NB4 (cell line): ENCODE results near the gene ACSS3.

Experiments
- MYC ChIP-seq: IDR thresholded peaks from 2 replicates; pipeline ENCODE4 v1.6.1; 2011; ENCODE audit warnings: low read depth, low read length
- POLR2A ChIP-seq: IDR thresholded peaks from 2 replicates; pipeline ENCODE4 v1.6.1; 2011; ENCODE audit warnings: mild to moderate bottlenecking; ENCODE audit not compliant: insufficient read length; ENCODE audit errors: extremely low read depth
- TF ChIP-seq, protein P1 (sequence below): IDR thresholded peaks from one replicate; pipeline ENCODE4 v1.5.1; 2012; ENCODE audit warnings: low read depth, low read length
- TF ChIP-seq, protein P2 (sequence below): IDR thresholded peaks from 2 replicates; pipeline ENCODE4 v1.6.1; 2011; ENCODE audit warnings: low read depth, low read length

DNA sequence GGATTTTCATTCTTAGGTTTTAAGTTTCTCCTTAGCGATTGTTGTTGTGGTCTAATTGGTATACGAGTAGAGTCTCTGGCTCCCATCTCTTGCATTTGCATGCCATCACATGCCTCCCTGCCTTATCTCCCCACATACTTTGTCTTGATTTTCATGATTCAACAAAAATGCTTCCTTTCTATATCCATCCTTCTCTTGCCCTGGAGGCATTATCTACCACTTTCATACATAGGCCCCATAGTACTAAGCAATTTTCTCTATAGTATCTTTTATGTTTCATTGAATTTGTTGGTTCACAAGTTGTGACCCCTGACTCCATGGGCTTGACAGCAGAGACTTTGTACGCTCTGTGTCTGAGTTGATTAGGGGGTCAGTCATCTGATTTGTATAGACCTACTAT, 226.1 kb downstream of the ACSS3 start:
- no peak for TF ChIP-seq MYC
- TF ChIP-seq, protein P1, sequence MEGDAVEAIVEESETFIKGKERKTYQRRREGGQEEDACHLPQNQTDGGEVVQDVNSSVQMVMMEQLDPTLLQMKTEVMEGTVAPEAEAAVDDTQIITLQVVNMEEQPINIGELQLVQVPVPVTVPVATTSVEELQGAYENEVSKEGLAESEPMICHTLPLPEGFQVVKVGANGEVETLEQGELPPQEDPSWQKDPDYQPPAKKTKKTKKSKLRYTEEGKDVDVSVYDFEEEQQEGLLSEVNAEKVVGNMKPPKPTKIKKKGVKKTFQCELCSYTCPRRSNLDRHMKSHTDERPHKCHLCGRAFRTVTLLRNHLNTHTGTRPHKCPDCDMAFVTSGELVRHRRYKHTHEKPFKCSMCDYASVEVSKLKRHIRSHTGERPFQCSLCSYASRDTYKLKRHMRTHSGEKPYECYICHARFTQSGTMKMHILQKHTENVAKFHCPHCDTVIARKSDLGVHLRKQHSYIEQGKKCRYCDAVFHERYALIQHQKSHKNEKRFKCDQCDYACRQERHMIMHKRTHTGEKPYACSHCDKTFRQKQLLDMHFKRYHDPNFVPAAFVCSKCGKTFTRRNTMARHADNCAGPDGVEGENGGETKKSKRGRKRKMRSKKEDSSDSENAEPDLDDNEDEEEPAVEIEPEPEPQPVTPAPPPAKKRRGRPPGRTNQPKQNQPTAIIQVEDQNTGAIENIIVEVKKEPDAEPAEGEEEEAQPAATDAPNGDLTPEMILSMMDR = no peak
- TF ChIP-seq POLR2A = no peak
- TF ChIP-seq, protein P2, sequence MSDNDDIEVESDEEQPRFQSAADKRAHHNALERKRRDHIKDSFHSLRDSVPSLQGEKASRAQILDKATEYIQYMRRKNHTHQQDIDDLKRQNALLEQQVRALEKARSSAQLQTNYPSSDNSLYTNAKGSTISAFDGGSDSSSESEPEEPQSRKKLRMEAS = no peak
